GM23338 (cell line): Measurements from ENCODE around the gene SEC24A. TPM values are rescaled to one million over a fixed set of nuclear protein-coding genes. Genes with fewer than 3 reads are reported as not detected.

Experiments
- ATAC-seq: fragments of 200-7000 bp; cut with Tn5 transposase; 3 replicates; pipeline ENCODE4 v1.9.1; 2020
- DNase-seq: peaks from one replicate; pipeline ENCODE4 v3.0.0-alpha.2; 2015; ENCODE audit warnings: low spot score
- H2AFZ ChIP-seq: fragments of 200-600 bp; sonication (generic); 2 replicates; pipeline ENCODE4 v1.8.0; 2016; ENCODE audit warnings: antibody characterized with exemption, mild to moderate bottlenecking, moderate library complexity
- H3F3A ChIP-seq: fragments of 200-600 bp; sonication (generic); replicated peaks from 2 replicates; pipeline ENCODE4 v1.8.0; 2017; ENCODE audit warnings: antibody characterized with exemption, mixed run types, low read depth
- H3K27ac ChIP-seq: fragments of 200-600 bp; sonication (generic); 2 replicates; pipeline ENCODE4 v1.6.1; 2016; ENCODE audit warnings: low read depth
- H3K27me3 ChIP-seq: fragments of 200-600 bp; sonication (generic); 2 replicates; pipeline ENCODE4 v1.8.0; 2016; ENCODE audit warnings: mild to moderate bottlenecking, mixed run types, moderate library complexity; ENCODE audit not compliant: insufficient read depth
- H3K36me3 ChIP-seq: fragments of 200-600 bp; sonication (generic); 2 replicates; pipeline ENCODE4 v1.8.0; 2016; ENCODE audit warnings: mild to moderate bottlenecking; ENCODE audit not compliant: insufficient read depth
- H3K4me1 ChIP-seq: fragments of 200-600 bp; sonication (generic); 2 replicates; pipeline ENCODE4 v1.8.0; 2016; ENCODE audit warnings: mild to moderate bottlenecking, moderate library complexity; ENCODE audit not compliant: insufficient read depth
- H3K4me2 ChIP-seq: fragments of 200-600 bp; sonication (generic); 2 replicates; pipeline ENCODE4 v1.7.1; 2017; ENCODE audit warnings: mixed run types
- H3K4me3 ChIP-seq: fragments of 200-600 bp; sonication (generic); 2 replicates; pipeline ENCODE4 v1.6.1; 2016; ENCODE audit warnings: mixed run types
- H3K79me2 ChIP-seq: fragments of 200-600 bp; sonication (generic); replicated peaks from 2 replicates; pipeline ENCODE4 v1.8.0; 2017; ENCODE audit warnings: mild to moderate bottlenecking; ENCODE audit not compliant: insufficient read depth
- H3K9me2 ChIP-seq: fragments of 200-600 bp; sonication (generic); 2 replicates; pipeline ENCODE4 v1.8.0; 2017; ENCODE audit not compliant: insufficient read depth
- H4K20me1 ChIP-seq: fragments of 200-600 bp; sonication (generic); replicated peaks from 2 replicates; pipeline ENCODE4 v1.8.0; 2017; ENCODE audit warnings: mild to moderate bottlenecking; ENCODE audit not compliant: insufficient read depth
- H3K27ac Mint-ChIP-seq: 2 replicates; pipeline ENCODE4 v1.8.0; 2020; ENCODE audit warnings: inconsistent platforms, mild to moderate bottlenecking, moderate library complexity, mixed read lengths
- H3K27me3 Mint-ChIP-seq: 3 replicates; pipeline ENCODE4 v1.8.0; 2022; ENCODE audit warnings: low read depth, mild to moderate bottlenecking, moderate library complexity, mixed read lengths, inconsistent platforms; ENCODE audit not compliant: insufficient read depth, poor library complexity
- H3K36me3 Mint-ChIP-seq: 3 replicates; pipeline ENCODE4 v1.8.0; 2021; ENCODE audit warnings: low read depth, mild to moderate bottlenecking, inconsistent platforms, moderate library complexity, mixed read lengths
- H3K4me1 Mint-ChIP-seq: 3 replicates; pipeline ENCODE4 v1.8.0; 2020; ENCODE audit warnings: mild to moderate bottlenecking, inconsistent platforms, mixed read lengths
- H3K4me3 Mint-ChIP-seq: 3 replicates; pipeline ENCODE4 v1.8.0; 2021; ENCODE audit warnings: moderate library complexity, mild to moderate bottlenecking, inconsistent platforms, mixed read lengths
- H3K9me3 Mint-ChIP-seq: 3 replicates; pipeline ENCODE4 v1.8.0; 2020; ENCODE audit warnings: moderate library complexity, mild to moderate bottlenecking, inconsistent platforms, mixed read lengths
- CREB1 ChIP-seq: fragments of 250-450 bp; sonication (Bioruptor Pico); IDR thresholded peaks from 2 replicates; pipeline ENCODE4 v1.5.0; 2020; ENCODE audit warnings: low read depth, mild to moderate bottlenecking, moderate library complexity
- CTCF ChIP-seq, 2 experiments: fragments of 200-600 bp in 1 of 2; sonication (generic) in 1 of 2; conservative IDR thresholded peaks; 2 replicates each; pipeline versions ENCODE4 v1.5.1 to v1.6.1; 2016 to 2017; ENCODE audit warnings: antibody characterized with exemption in 2 of 2, low read depth in 2 of 2, mild to moderate bottlenecking in 2 of 2, moderate library complexity in 1 of 2
- EZH2 ChIP-seq: fragments of 200-600 bp; sonication (generic); IDR thresholded peaks from one replicate; pipeline ENCODE4 v1.8.0; 2017; ENCODE audit warnings: antibody characterized with exemption, mild to moderate bottlenecking, low read depth; ENCODE audit not compliant: unreplicated experiment
- EZH2phosphoT487 ChIP-seq: fragments of 200-600 bp; sonication (generic); IDR thresholded peaks from one replicate; pipeline ENCODE4 v1.8.1; 2018; ENCODE audit warnings: antibody characterized with exemption; ENCODE audit not compliant: unreplicated experiment
- JUNB ChIP-seq: IDR thresholded peaks from one replicate; pipeline ENCODE4 v1.6.1; 2016; ENCODE audit warnings: antibody characterized with exemption; ENCODE audit not compliant: unreplicated experiment
- NANOG ChIP-seq: IDR thresholded peaks from 2 replicates; pipeline ENCODE4 v1.6.1; 2016; ENCODE audit warnings: antibody characterized with exemption, borderline replicate concordance
- POLR2AphosphoS5 ChIP-seq: IDR thresholded peaks from 2 replicates; pipeline ENCODE4 v1.6.1; 2016; ENCODE audit warnings: antibody characterized with exemption, low read depth
- STAT1 ChIP-seq: IDR thresholded peaks from one replicate; pipeline ENCODE4 v1.6.1; 2016; ENCODE audit warnings: antibody characterized with exemption; ENCODE audit not compliant: unreplicated experiment
- ZNF114 ChIP-seq: fragments of 250-450 bp; sonication (Bioruptor Pico); IDR thresholded peaks from 2 replicates; pipeline ENCODE4 v1.5.0; 2020; ENCODE audit warnings: mild to moderate bottlenecking, moderate library complexity
- ZNF331 ChIP-seq: fragments of 250-450 bp; sonication (Bioruptor Pico); IDR thresholded peaks from 2 replicates; pipeline ENCODE4 v1.5.0; 2020; ENCODE audit warnings: low read depth, mild to moderate bottlenecking, moderate library complexity
- ZNF462 ChIP-seq: fragments of 250-450 bp; sonication (Bioruptor Pico); IDR thresholded peaks from 2 replicates; pipeline ENCODE4 v1.5.0; 2020; ENCODE audit warnings: mild to moderate bottlenecking, moderate library complexity
- polyA plus RNA-seq: library from polyadenylated mRNA; unstranded; fragments of >200 nt; fragmentation: Nextera tagmentation; extraction: Ambion mirVana; gene quantifications from 2 replicates; pipeline ENCODE4 v1.2.1, GENCODE V29; 2016
- total RNA-seq: library from RNA; depleted of rRNA; stranded (reverse); fragments of >200 nt; shearing (Covaris generic); gene quantifications from 2 replicates; pipeline ENCODE4 v1.2.3, GENCODE V29; 2014
- TF ChIP-seq, protein P1 (sequence below): IDR thresholded peaks from one replicate; pipeline ENCODE4 v1.6.1; 2018; ENCODE audit warnings: antibody characterized with exemption; ENCODE audit not compliant: unreplicated experiment
- TF ChIP-seq, protein P2 (sequence below): IDR thresholded peaks from 2 replicates; pipeline ENCODE4 v1.6.1; 2016; ENCODE audit warnings: antibody characterized with exemption

Gene SEC24A
- total and polyA plus RNA-seq, 2 experiments from 2014 or later = 8.1 to 36.5 TPM

DNA sequence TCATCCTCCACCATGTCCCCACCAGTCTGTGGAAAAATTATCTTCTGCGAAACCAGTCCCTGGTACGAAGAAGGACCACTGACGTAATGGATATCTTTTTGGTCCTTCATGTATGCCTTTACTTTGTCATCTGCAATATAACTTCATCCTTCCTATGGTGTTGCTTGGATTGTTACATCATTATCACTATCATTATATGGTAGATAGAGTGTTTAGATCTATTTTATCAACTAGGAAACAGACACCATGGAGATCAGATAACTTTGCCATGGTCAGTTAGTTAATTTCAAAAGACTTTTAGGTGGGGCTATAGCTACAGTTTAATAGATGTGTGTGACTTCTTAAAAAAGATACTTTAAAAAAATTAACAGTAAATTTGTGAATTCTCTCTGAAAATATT lies 66.0 kb downstream of the SEC24A start:
- Mint-ChIP-seq H3K27me3 (no peaks in the 10 kb centered on the region), H3K4me3 (no peak overlapping the region), H3K36me3 (peaks cover 43% of the 10 kb centered on the region), H3K4me1 (no peaks in the 10 kb centered on the region), H3K27ac (no peak overlapping the region), H3K9me3 (no peaks in the 10 kb centered on the region)
- ATAC-seq (no peak), DNase-seq (no peak)
- no peak for TF ChIP-seq ZNF462 (CRISPR knock-in tag)
- no peak for TF ChIP-seq CTCF (conservative IDR thresholded peaks at IDR 0.05; ENCODE audit: low read depth in 2 of 2)
- TF ChIP-seq CREB1 (CRISPR knock-in tag) = no peak
- TF ChIP-seq ZNF331 (CRISPR knock-in tag) = no peak
- no peak for TF ChIP-seq EZH2
- TF ChIP-seq EZH2phosphoT487 = no peak
- no peak for TF ChIP-seq JUNB
- TF ChIP-seq, protein P1, sequence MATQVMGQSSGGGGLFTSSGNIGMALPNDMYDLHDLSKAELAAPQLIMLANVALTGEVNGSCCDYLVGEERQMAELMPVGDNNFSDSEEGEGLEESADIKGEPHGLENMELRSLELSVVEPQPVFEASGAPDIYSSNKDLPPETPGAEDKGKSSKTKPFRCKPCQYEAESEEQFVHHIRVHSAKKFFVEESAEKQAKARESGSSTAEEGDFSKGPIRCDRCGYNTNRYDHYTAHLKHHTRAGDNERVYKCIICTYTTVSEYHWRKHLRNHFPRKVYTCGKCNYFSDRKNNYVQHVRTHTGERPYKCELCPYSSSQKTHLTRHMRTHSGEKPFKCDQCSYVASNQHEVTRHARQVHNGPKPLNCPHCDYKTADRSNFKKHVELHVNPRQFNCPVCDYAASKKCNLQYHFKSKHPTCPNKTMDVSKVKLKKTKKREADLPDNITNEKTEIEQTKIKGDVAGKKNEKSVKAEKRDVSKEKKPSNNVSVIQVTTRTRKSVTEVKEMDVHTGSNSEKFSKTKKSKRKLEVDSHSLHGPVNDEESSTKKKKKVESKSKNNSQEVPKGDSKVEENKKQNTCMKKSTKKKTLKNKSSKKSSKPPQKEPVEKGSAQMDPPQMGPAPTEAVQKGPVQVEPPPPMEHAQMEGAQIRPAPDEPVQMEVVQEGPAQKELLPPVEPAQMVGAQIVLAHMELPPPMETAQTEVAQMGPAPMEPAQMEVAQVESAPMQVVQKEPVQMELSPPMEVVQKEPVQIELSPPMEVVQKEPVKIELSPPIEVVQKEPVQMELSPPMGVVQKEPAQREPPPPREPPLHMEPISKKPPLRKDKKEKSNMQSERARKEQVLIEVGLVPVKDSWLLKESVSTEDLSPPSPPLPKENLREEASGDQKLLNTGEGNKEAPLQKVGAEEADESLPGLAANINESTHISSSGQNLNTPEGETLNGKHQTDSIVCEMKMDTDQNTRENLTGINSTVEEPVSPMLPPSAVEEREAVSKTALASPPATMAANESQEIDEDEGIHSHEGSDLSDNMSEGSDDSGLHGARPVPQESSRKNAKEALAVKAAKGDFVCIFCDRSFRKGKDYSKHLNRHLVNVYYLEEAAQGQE = no peak
- no peak for TF ChIP-seq ZNF114 (CRISPR knock-in tag)
- TF ChIP-seq STAT1 = no peak
- no peak for TF ChIP-seq POLR2AphosphoS5
- TF ChIP-seq NANOG = no peak
- TF ChIP-seq, protein P2, sequence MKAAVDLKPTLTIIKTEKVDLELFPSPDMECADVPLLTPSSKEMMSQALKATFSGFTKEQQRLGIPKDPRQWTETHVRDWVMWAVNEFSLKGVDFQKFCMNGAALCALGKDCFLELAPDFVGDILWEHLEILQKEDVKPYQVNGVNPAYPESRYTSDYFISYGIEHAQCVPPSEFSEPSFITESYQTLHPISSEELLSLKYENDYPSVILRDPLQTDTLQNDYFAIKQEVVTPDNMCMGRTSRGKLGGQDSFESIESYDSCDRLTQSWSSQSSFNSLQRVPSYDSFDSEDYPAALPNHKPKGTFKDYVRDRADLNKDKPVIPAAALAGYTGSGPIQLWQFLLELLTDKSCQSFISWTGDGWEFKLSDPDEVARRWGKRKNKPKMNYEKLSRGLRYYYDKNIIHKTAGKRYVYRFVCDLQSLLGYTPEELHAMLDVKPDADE = no peak
- Histone ChIP-seq H3F3A (0 out of 2 replicates have a peak, but pooled peaks cover 3% of the 10 kb centered on the region), H3K79me2 (no peaks in the 10 kb centered on the region), H4K20me1 (no peaks in the 10 kb centered on the region; the same call in none of the 2 replicates), H3K27ac (no peak overlapping the region), H3K27me3 (no peaks in the 10 kb centered on the region), H3K4me1 (no peaks in the 10 kb centered on the region), H2AFZ (no peak overlapping the region), H3K4me2 (no peak overlapping the region), H3K4me3 (no peak overlapping the region), H3K9me2 (no peaks in the 10 kb centered on the region), H3K36me3 (peaks cover 26% of the 10 kb centered on the region)
